CD4-positive, alpha-beta T cell treated with Interferon alpha-2 for 1 hour (primary cell): ENCODE measurements around the gene PATL2.
"Not testable (repeated sequence)": the region's sequence is repeated elsewhere in the genome, so short reads cannot be mapped to it uniquely, and the experiment has no call there.

Source experiments
- DNase-seq, 2 donors: peaks; one replicate each; pipeline ENCODE4 v3.0.0-alpha.2; 2020 to 2022

PATL2 gene

DNA sequence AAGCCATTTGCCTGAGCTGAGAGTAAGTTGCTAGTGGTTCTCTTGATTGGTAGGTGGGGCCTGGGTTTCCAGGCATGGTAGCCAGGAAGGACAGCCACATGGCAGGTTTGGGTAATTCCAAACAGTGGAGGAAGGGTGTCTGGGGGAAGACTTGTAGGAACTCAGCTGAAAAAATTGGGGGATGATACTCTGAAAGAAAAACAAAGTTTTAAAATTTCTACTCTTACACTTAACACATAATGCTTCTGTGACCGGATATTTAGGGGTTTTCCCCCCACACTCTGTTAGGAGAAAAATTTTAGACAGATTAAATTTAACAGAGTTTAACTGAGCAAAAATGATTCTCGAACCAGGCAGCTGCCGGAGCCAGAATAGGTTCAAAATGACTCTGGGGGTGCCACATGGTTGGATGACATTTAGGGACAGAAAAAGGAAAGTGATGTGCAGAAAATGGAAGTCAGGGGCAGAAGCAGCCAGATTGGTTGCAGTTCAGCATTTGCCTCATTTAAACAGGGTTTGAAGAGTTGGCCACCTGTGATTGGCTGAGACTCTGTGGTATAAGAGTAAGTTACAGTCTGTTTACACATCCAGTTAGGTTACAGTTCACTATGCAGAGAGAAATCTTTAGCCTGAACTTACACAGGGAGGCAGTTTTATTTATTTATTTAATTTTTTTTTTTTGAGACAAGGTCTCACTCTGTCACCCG, 8.3 kb upstream of the PATL2 start:
- peak; percentile 75 to 85 for DNase-seq

DNA sequence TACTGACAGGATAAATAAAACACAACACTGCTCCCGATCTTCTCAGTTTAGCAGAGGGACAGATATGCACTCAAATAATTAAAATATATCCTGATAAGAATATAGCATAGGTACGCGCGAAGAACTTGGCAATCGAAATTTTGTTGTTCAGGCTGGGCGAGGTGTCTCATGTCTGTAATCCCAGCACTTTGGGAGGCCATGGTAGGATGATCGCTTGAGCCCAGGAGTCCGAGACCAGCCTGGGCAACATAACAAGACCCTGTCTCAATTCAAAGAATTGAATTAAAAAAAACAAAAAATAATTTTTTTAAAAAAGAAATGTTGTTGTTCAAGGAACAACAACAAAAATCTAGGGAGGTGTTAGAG, 7.8 kb upstream of the PATL2 start:
- DNase-seq = no peak

GRCh38 chr15:44718180-44718926, 7.2 kb upstream of the PATL2 start:
- DNase-seq = peak in 1 of 2 donors; percentile 35

DNA sequence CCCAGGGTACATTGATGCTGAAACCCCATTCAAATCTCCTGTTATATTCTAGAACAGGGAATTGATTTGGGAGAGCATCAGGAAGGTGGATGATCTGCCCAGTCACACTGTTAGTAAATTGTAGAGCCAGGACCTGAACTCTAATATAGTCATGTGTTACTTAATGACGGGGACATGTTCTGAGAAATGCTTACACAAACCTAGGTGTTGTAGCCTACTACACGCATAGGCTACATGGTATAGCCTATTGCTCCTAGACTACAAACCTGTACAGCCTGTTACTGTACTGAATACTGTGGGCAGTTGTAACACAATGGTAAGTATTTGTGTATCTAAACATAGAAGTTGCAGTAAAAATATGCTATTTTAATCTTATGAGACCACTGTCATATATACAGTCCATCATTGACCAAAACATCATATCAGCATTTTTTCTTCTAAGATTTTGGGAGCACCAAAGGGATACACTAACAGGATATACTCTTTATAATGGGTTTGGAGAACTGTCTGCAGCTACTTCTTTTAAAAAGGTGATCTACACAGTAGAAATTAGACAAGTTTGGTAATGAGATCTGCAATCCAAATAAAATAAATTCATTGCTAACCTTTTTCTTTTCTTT, 6.0 kb upstream of the PATL2 start:
- DNase-seq = peak in 1 of 2 donors; percentile 43

DNA sequence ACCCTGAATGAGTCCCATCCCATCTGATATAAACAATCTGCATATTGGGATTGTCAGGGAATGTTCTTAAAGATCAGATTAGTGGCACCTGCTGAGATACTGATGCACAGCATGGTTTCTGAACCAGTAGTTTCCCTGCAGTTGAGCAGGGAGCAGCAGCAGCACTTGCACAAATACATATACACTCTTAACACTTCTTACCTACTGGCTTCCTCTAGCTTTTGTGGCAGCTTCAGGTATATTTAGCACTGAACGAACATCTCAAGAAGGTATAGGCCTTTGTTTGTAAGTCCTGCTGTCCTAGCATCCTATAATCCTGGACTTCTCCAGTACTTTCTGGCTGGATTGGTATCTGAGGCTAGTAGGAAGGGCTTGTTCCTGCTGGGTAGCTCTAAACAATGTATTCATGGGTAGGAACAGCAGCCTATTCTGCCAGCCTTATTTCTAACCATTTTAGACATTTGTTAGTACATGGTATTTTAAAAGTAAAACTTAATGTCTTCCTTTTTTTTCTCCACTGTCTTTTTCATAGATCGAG, 4.7 kb upstream of the PATL2 start:
- peak in 1 of 2 donors; percentile 36 for DNase-seq

- DNase-seq = peak in 1 of 2 donors; percentile 62
Measured at GRCh38 chr15:44715142-44715796, 4.1 kb upstream of the PATL2 start.

DNA sequence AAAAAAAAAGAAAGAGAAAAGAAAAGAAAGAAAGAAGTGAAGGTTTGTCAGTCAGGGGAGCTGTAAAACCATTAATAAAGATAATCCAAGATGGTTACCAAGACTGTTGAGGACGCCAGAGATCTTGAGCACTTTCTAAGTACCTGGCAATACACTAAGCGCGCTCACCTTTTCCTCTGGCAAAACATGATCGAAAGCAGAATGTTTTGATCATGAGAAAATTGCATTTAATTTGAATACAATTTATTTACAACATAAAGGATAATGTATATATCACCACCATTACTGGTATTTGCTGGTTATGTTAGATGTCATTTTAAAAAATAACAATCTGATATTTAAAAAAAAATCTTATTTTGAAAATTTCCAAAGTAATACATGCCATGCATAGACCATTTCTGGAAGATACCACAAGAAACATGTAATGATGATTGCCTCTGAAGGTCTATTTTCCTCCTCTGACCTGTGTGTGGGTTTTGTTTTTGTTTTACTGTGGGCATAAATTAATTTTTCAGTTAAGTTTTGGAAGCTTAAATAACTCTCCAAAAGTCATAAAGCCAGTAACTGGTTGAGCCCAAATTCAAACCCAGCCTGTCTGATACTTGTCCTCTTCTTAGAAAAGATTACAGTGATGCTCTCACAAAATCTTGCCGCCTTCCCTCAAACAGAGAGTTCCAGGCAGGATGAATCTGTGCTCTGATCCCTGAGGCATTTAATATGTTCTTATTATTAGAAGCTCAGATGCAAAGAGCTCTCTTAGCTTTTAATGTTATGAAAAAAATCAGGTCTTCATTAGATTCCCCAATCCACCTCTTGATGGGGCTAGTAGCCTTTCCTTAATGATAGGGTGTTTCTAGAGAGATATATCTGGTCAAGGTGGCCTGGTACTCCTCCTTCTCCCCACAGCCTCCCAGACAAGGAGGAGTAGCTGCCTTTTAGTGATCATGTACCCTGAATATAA, 2.2 kb upstream of the PATL2 start:
- peak in 1 of 2 donors; percentile 71 for DNase-seq

GRCh38 chr15:44712346-44713005, 1.4 kb upstream of the PATL2 start:
- DNase-seq = peak; percentile 76 to 87

DNA sequence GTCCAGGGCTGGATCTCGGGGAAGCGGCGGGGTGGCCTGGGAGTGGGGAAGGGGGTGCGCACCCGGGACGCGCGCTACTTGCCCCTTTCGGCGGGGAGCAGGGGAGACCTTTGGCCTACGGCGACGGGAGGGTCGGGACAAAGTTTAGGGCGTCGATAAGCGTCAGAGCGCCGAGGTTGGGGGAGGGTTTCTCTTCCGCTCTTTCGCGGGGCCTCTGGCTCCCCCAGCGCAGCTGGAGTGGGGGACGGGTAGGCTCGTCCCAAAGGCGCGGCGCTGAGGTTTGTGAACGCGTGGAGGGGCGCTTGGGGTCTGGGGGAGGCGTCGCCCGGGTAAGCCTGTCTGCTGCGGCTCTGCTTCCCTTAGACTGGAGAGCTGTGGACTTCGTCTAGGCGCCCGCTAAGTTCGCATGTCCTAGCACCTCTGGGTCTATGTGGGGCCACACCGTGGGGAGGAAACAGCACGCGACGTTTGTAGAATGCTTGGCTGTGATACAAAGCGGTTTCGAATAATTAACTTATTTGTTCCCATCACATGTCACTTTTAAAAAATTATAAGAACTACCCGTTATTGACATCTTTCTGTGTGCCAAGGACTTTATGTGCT, 721 bp upstream of the PATL2 start:
- DNase-seq = peak; percentile 73 to 79

- DNase-seq = peak; percentile 82 to 84
Measured at GRCh38 chr15:44710236-44711095, 657 bp downstream of the PATL2 start.

DNA sequence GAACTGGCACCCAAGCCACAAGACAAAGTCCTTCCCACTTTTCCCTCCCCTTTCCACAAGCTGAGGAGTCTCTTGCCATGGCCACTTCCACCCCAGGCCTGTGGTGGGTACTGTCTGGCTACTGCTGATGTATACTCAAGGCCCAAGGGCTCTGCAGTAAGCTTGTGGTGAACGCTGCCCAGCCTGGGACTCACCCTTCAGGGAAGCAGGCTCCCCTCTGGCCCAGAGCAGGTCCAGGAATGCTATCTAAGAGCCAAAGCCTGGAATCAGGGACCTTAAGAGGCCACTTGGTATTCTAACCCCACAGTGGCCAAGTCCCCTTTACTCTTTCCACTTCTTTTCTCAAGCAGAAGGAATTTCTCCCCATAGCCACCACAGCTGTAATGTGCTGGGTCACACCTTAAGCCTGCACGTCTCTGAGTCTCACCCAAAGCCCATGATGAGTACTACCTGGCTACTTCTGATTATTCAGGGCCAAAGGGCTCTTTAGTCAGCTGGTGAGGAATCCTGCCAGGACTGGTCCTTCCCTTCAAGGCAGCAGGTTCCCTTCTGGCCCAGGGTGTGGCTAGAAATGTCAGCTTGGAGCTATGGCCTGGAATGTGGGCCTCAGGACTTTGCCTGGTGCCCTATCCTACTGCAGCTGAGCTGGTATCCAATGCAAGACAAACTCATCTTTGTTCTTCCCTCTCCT, 4.0 kb downstream of the PATL2 start:
- DNase-seq = no peak

DNA sequence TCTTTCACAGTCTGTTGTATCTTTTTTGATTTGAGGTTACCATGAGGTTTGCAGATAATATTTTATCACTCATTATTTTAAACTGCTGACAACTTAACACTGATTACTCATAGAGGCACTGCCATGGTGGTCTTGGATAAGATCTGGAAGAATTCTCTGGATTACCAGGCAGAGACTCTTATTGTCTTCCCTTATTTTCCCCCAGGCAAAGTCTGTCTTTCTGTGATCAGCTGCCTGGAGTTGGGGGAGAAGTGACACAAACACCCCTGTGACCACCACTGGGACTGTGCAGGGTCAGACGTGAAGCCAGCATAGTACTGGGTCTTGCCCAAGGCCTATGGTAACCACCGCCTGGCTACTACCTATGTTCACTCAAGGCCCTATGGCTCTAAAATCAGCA, 4.7 kb downstream of the PATL2 start:
- DNase-seq = no peak

GRCh38 chr15:44705986-44706385, 5.1 kb downstream of the PATL2 start:
- DNase-seq = no peak

DNA sequence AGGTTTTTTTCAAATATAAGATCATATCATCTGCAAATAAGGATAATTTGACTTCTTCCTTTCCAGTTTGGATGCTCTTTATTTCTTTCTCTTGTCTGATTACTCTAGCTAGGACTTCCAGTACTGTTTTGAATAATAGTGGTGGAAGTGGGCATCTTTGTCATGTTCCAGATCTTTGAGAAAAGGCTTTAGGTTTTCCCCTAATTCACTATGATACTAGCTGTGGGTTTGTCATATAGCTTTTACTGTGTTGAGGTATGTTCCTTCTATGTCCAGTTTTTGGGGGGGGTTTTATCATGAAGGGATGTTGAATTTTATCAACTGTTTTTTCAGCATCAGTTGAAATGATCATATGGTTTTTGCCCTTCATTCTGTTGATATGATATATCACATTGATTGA, 10.4 kb downstream of the PATL2 start:
- DNase-seq = not testable (repeated sequence)

DNA sequence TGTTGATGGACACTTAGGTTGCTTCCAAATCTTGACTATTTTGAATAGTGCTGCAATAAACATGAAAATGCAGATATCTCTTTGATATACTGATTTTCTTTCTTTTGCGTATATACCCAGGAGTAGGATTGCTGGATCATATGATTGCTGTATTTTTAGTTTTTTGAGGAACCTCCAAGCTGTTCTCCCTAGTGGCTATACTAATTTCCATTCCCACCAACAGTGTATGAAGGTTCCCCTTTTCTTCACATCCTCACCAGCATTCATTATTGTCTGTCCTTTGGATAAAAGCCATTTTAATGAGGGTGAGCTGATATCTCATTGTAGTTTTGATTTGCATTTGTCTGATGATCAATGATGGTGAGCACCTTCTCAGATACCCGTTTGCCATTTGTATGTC, 12.5 kb downstream of the PATL2 start:
- DNase-seq = no peak

DNA sequence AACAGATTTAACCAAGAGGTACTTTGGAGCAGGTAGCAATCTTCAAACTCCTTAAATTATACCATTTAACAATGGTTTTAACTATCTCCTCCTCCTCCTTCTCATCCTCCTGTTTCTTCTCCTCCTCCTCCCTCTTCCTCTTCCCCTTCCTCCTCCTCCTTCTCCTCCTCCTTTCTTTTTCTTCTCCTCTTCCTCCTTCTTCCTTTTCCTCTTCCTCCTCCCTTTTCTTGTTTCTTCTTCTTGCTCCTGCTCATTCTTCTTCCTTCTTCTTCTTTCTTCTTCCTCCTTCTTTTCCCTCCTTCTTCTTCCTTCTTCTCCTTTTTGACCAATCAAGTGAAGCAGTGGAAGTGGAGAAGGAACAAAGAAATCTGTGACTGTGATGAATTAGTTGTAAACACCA, 14.1 kb downstream of the PATL2 start:
- no peak for DNase-seq

GRCh38 chr15:44695294-44695693, 15.8 kb downstream of the PATL2 start:
- no peak for DNase-seq

- no peak for DNase-seq
Measured at GRCh38 chr15:44694416-44694815, 16.7 kb downstream of the PATL2 start.

- no peak for DNase-seq
Measured at GRCh38 chr15:44692659-44693058, 18.5 kb downstream of the PATL2 start.
